Measurements from ENCODE around the gene NCDN. TPM values are rescaled to one million over a fixed set of nuclear protein-coding genes. Genes with fewer than 3 reads are reported as not detected.

Gene NCDN
- total RNA-seq, 2 donors from 2014 or later: 25.3 to 33.4 TPM

GRCh38 chr1:35524106-35524505 is 33.5 kb upstream of the NCDN start:
- H3K9me3 Mint-ChIP-seq: peaks cover 24% of the 10 kb centered on the region
- no peaks in the 10 kb centered on the region for H3K27me3 Mint-ChIP-seq (ENCODE audit: insufficient read depth)
- H3K27ac ChIP-seq (ENCODE audit: low read depth, low read length): no peak overlapping the region
- no peaks in the 10 kb centered on the region for H3K27me3 ChIP-seq (ENCODE audit: control insufficient read depth, insufficient read depth, low read length, poor library complexity, severe bottlenecking)
- peaks cover 7% of the 10 kb centered on the region for H3K36me3 ChIP-seq (ENCODE audit: control insufficient read depth, insufficient read depth, low read length)
- H3K4me3 Mint-ChIP-seq: no peak overlapping the region
- H3K4me3 ChIP-seq (ENCODE audit: low read length): no peak overlapping the region
- peaks cover 27% of the 10 kb centered on the region for H3K9me3 ChIP-seq (ENCODE audit: control insufficient read depth, low read length)
- no peak for TF ChIP-seq CTCF (conservative IDR thresholded peaks at IDR 0.05)
- H3K4me1 Mint-ChIP-seq: no peaks in the 10 kb centered on the region
- no peak overlapping the region for H3K9ac ChIP-seq (ENCODE audit: extremely low read depth, low read length, poor library complexity, severe bottlenecking)
- WGBS, 2 experiments (ENCODE audit: insufficient coverage in 1 of 2, insufficient read length in 1 of 2): 94 to 96% methylated on average over 2 of the region's 2 CpGs
- no peaks in the 10 kb centered on the region for H3K4me1 ChIP-seq (ENCODE audit: control insufficient read depth, insufficient read depth, low read length)
- H3K27ac Mint-ChIP-seq: no peak overlapping the region
- peaks cover 29% of the 10 kb centered on the region for H3K36me3 Mint-ChIP-seq (ENCODE audit: low read depth)
- no peak for DNase-seq

GRCh38 chr1:35530168-35530567 is 27.4 kb upstream of the NCDN start:
- Mint-ChIP-seq H3K9me3 (peaks cover 45% of the 10 kb centered on the region), H3K4me3 (no peak overlapping the region), H3K4me1 (peaks cover 15% of the 10 kb centered on the region), H3K27me3 (ENCODE audit: insufficient read depth) (no peaks in the 10 kb centered on the region), H3K36me3 (ENCODE audit: low read depth) (peaks cover 56% of the 10 kb centered on the region), H3K27ac (no peak overlapping the region)
- Histone ChIP-seq H3K9ac (ENCODE audit: extremely low read depth, low read length, poor library complexity, severe bottlenecking) (no peak overlapping the region), H3K27ac (ENCODE audit: low read depth, low read length) (no peak overlapping the region), H3K4me3 (ENCODE audit: low read length) (peak overlapping the region; percentile 54), H3K9me3 (ENCODE audit: control insufficient read depth, low read length) (peaks cover 69% of the 10 kb centered on the region), H3K36me3 (ENCODE audit: control insufficient read depth, insufficient read depth, low read length) (peaks cover 43% of the 10 kb centered on the region), H3K27me3 (ENCODE audit: control insufficient read depth, insufficient read depth, low read length, poor library complexity, severe bottlenecking) (no peaks in the 10 kb centered on the region), H3K4me1 (ENCODE audit: control insufficient read depth, insufficient read depth, low read length) (peaks cover 6% of the 10 kb centered on the region)
- no peak for DNase-seq
- 63 to 78% methylated on average over 3 to 5 of the region's 5 CpGs for WGBS, 2 experiments (ENCODE audit: insufficient coverage in 1 of 2, insufficient read length in 1 of 2)
- TF ChIP-seq CTCF (conservative IDR thresholded peaks at IDR 0.05): no peak

GRCh38 chr1:35530946-35531345 is 26.7 kb upstream of the NCDN start:
- peaks cover 6% of the 10 kb centered on the region for H3K4me1 ChIP-seq (ENCODE audit: control insufficient read depth, insufficient read depth, low read length)
- H3K9me3 ChIP-seq (ENCODE audit: control insufficient read depth, low read length): peaks cover 69% of the 10 kb centered on the region
- H3K27me3 Mint-ChIP-seq (ENCODE audit: insufficient read depth): no peaks in the 10 kb centered on the region
- WGBS, 2 experiments (ENCODE audit: insufficient coverage in 1 of 2, insufficient read length in 1 of 2): 94 to 100% methylated on average over 2 of the region's 2 CpGs
- H3K27ac ChIP-seq (ENCODE audit: low read depth, low read length): no peak overlapping the region
- peak overlapping the region; percentile 54 for H3K4me3 ChIP-seq (ENCODE audit: low read length)
- peaks cover 43% of the 10 kb centered on the region for H3K36me3 ChIP-seq (ENCODE audit: control insufficient read depth, insufficient read depth, low read length)
- H3K4me1 Mint-ChIP-seq: peaks cover 23% of the 10 kb centered on the region
- H3K9ac ChIP-seq (ENCODE audit: extremely low read depth, low read length, poor library complexity, severe bottlenecking): no peak overlapping the region
- H3K27ac Mint-ChIP-seq: no peak overlapping the region
- H3K27me3 ChIP-seq (ENCODE audit: control insufficient read depth, insufficient read depth, low read length, poor library complexity, severe bottlenecking): no peaks in the 10 kb centered on the region
- H3K36me3 Mint-ChIP-seq (ENCODE audit: low read depth): peaks cover 51% of the 10 kb centered on the region
- DNase-seq: no peak
- peaks cover 45% of the 10 kb centered on the region for H3K9me3 Mint-ChIP-seq
- no peak overlapping the region for H3K4me3 Mint-ChIP-seq
- no peak for TF ChIP-seq CTCF (conservative IDR thresholded peaks at IDR 0.05)

Measured in endodermal cell (in vitro differentiated cells).